GM19328 (cell line): ENCODE measurements around the gene METRN.

Source experiments
- ATAC-seq: cut with Tn5 transposase; IDR thresholded peaks from one replicate; pipeline ENCODE4 v1.9.1; 2021; ENCODE audit warnings: mild to moderate bottlenecking, moderate library complexity; ENCODE audit not compliant: unreplicated experiment

Gene METRN

GRCh38 chr16:677316-678190, 37.4 kb upstream of the METRN start:
- no peak for ATAC-seq

DNA sequence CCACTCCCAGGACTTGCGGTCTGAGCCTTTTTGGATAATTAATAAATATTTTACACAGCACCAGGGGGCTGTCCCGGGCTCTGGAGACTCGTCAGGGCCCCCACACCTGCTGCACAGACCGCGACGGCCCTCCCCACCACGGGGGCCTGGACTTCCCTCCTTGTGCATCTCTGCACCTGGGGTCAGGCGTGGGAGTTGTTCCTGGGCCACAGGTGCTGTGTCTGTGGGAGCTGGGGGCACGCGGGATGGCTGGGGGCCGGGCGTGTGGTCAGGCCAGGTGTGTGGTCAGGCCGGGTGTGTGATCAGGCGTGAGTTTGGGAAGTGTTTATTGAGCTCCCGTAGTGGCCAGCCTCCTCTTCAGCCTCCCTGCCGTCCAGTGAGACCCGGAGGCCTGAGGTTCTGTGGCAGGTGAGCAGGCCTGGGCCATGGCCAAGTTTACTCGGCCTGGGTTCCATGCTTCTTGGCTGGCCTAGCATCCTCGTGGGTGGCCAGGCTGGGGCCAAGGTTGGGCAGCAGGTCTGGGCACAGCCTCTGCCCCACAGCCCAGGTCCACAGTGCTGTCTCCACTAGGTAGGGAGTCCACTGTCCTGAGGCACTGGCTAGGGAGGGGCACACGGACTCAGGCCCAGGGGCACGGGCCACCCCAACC, 36.6 kb upstream of the METRN start:
- ATAC-seq = no peak

GRCh38 chr16:678858-679813, 35.8 kb upstream of the METRN start:
- ATAC-seq = no peak

- no peak for ATAC-seq
These were observed 34.9 kb upstream of the METRN start, which contains the start of gene STUB1 for GRCh38 chr16:679814-680624. Gene STUB1, plus strand, starts transcription at chr16:680410. Its CDS starts 116 bp downstream, at chr16:680526.

GRCh38 chr16:680625-680945, 34.3 kb upstream of the METRN start:
- ATAC-seq = no peak

DNA sequence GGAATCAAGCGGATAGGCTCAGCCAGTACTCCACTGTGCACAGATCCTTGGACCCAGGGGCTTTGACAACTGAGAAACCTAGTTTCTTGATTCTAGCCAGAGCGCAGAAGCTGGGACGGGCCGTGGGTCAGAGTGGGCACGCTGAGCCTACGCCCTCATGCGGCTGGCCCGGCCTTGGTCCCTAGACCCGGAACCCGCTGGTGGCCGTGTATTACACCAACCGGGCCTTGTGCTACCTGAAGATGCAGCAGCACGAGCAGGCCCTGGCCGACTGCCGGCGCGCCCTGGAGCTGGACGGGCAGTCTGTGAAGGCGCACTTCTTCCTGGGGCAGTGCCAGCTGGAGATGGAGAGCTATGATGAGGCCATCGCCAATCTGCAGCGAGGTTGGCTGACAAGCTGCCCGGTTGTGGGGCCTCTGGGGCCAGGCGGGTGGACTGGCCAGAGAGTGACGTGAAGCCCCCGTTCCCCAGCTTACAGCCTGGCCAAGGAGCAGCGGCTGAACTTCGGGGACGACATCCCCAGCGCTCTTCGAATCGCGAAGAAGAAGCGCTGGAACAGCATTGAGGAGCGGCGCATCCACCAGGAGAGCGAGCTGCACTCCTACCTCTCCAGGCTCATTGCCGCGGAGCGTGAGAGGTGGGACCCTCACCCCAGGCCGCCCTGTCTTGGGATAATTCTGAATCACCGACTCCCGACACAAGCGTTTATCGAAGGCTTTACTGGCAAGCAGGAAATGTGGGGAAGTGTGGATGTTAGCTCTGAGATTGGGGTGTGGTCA, 33.8 kb upstream of the METRN start:
- ATAC-seq = no peak

DNA sequence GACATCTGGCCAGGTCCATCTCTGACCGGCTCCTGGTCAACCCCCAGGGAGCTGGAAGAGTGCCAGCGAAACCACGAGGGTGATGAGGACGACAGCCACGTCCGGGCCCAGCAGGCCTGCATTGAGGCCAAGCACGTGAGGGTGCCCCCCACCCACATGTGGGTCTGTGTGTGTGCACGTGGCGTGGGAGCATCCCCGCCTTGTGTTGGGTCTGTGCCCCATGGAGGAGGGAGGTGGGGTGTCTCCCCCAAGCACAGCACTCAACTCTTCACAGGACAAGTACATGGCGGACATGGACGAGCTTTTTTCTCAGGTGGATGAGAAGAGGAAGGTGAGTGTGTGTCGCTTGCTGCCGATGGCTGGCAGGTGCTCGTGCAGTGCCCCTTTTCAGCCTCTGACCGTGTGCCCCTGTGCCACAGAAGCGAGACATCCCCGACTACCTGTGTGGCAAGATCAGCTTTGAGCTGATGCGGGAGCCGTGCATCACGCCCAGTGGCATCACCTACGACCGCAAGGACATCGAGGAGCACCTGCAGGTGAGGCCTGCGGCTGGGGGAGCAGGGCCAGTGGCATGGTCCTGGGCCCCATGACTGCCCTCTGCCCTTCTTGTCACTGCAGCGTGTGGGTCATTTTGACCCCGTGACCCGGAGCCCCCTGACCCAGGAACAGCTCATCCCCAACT, 33.0 kb upstream of the METRN start:
- ATAC-seq = no peak

DNA sequence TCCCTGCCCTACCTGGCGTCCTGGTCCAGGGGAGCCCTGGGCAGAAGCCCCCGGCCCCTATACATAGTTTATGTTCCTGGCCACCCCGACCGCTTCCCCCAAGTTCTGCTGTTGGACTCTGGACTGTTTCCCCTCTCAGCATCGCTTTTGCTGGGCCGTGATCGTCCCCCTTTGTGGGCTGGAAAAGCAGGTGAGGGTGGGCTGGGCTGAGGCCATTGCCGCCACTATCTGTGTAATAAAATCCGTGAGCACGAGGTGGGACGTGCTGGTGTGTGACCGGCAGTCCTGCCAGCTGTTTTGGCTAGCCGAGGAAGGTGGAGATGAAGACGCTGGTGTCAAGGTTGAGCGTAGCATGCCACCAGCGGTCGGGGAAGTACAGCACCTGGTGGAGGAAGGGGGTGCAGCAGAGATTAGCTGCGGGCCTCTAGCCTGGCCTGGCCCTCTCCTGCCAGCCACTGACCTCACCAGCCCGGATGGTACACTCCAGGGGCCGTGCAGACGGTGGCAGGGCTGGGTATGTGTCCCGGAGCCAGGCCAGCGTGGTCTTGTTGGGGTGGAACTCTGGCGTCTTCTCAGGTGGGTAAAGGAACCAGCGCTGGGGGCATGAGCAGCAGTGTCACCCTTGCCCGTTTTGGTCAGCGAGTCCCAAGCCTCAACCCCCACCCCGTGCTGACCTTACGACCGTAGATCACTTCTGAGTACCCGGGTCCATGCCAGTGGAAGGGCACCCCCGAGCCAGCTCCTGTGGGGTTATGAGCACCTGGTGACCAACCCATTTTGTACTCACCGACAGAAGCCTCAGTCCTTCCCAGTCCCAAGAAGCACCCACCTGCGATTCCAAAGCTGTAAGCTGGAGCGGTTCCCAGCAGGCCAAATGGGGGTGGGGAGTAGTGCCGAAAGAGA, 32.2 kb upstream of the METRN start:
- ATAC-seq = no peak

DNA sequence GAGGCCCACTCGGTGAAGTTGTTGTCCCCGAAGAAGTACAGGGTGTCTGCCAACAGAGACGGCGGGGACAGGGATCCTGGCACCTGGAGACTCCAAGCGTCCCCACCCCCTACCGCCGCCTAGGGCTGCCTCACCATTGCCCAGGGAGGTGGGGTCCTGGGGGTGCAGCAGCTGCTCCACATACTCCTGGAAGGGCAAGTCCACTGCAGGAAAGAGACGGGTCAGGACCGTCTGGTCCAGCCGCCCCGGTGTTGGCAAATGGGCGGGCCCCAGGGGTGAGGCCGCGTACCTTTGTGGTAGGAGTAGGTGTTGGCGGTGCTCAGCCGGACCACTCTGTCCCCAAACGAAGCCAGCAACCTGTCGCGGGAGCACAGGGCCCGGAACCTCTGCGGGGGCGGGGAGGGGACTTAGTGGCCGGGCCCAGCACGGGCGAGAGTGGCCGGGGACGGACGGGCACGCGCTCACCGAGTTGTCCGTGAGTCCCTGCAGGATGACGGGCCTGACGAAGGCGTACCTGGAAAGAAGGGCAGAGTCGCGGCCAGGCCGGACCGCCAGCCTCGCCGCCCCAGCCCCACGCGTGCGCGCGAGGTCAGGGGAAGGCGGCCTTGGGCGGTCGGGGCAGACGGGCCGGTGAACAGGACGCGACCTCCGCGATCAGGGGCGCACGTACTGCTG, 31.4 kb upstream of the METRN start:
- ATAC-seq = no peak

GRCh38 chr16:684071-684794, 30.7 kb upstream of the METRN start, which contains the start of gene JMJD8:
Gene JMJD8, minus strand, starts transcription at chr16:684334. Its CDS starts 15 bp downstream, at chr16:684319.
- ATAC-seq = peak; percentile 46

DNA sequence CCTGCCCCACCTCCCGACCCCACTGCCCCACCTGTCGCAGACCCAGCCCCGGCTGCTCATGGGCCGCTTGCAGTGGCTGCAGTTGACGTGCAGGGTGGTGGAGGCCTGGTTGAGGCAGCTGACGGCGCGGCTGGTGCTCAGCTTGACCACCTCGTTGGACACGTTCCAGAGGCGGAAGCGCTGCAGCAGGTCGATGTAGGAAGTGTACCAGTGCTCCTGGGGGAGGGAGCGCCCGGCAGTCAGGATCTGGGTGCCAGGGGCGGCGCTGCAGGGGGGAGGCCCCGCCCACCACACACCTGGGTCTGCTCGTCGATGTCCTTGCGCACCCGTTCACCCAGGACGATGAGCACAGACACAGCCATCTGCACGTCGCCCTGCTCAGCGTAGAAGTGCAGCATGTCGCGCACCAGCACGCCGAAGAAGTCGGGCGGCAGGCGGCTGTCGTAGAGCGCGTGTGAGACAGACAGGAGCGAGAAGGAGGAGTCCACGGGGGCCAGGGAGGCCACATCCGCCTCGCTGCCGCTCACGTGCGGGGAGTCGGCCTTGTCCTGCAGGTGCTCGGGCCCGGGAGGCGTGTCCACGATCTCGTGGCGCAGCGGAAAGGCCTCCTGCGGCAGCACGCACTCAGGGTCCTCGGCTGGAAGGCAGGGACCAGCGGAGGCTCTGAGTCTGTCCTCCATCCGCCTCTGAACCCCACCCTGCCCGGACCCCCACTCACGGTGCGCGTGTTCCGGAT, 29.8 kb upstream of the METRN start:
- no peak for ATAC-seq

GRCh38 chr16:685967-686366, 29.0 kb upstream of the METRN start:
- ATAC-seq = no peak

- ATAC-seq = no peak
These were observed 28.3 kb upstream of the METRN start for GRCh38 chr16:686459-687260.

DNA sequence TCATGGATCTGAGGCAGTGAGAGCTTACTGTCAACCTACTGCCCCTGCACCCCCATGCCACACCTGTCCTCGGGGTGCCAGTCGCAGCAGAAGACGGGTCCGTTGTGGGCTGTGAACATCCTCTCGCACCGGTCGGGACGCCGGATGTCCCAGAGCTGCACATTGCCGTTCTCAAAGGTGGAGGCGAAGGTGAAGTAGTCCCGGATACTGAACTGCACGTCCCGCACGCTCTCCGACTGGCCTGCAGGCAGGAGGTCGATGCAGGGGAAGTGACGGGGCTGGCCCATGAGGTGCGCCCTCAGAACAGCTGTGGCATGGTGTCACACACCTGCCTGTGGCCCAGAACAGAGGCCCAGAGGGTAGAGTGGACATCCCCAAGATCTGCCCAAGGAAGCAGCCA, 27.4 kb upstream of the METRN start:
- no peak for ATAC-seq

DNA sequence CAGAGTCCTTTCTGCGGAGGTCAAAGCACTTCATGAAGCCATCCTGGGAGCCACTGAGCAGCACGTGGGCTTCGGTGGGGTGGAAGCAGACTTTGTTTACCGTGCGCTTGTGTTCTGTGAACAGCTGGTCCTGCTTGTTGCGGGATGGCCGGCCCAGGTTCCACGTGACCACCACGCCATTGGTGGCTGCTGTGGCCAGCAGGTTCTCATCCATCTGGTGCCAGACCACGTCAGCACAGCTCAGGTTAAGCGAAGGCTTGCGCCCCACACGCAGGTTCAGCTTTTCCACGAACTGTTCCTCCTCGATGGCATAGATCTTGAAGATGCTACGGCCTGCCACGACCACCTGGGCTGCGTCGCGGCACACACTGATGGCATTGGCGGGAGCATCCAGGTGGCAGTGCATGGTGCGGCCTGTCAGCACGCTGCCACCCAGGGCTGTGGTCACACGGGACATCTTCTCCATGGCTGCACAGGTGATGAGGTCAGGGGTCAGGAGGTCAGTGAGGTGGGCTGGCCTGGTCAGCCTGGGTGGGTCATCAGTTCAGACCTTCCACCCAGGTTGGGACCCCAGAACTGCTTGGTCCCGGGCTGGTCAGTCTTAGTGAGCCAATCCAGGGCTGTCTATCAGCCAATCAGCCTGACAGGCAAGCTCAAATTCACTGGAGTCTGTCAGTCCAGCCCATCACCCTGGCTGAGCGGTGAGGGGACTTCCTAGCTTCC, 25.6 kb upstream of the METRN start:
- ATAC-seq = no peak
